Measurements from ENCODE around the gene MAPKAP1.

Gene MAPKAP1

DNA sequence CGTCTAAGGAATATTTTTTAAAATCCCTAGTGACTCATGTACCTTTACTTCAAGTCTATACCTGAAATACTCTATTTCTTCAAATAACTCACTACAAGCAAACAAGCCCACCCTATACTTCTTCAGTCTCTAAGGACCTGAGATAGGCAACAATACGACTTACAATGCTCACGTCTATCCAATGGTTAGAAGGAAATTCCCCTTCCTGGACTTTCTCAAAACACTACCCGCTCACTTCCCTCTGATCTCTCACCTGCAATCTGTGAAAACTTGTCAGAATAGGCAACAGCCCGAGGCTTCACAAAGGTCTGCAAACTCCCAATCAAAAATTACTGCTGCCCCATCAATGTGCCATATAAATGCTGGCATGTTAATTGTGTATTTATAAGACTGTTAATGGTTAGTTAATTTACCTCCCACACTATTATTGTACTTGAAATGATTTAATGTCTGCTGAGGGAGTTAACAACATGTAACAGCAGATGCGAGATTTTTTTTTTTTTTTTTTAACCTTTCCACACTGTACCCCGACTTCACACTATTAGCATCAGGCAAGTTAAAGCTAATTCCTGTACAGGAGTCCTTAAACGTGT, 27.3 kb downstream of the MAPKAP1 start:
- in situ Hi-C loops (cut with MboI; ENCODE audit: low sequenced_read_pairs) = no loop called here

DNA sequence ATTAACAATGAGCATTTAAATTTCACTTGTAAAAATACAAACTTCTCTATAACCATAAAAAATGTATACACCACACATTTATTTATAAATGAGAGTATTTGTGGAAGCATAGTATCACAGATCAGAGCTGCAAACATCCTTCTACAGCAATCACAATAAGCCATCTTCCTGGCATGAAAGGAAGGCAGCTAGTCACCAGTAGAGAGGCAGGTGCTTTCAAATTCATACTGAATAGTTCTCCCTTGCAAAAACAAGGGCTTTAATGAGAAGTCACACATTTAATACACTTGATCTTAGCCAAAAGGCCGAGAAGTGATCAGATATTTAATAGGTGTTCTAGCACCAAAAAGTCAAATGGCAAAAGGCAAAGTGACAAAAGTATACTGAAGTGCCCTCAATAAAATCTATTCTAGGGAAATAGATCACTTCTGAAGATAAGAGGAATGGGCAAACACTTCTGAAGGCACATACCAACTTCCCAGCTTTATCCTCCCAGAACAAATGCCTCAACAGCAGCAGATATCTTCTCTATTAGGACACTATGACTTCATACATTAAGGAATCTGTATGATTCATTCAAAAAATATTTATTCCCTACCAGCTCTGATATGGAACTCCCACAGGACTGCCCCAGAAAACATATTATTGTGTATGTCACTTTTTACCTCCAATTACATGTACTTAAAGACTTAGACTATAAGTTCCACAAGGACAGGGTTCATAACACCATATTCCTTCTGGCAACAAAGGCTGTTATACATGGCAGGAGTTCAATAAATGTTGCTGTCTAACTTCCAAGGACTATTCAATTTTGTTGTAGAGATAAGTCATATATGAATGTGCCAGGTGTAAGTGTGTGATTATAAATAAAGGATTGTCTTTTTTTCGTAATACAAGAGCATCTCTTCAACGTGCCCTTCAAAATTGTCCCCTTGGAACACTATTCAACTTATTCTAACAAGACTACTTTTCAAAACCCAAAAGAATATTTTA, 31.7 kb downstream of the MAPKAP1 start:
- in situ Hi-C loops (cut with MboI; ENCODE audit: low sequenced_read_pairs) = no loop called here

DNA sequence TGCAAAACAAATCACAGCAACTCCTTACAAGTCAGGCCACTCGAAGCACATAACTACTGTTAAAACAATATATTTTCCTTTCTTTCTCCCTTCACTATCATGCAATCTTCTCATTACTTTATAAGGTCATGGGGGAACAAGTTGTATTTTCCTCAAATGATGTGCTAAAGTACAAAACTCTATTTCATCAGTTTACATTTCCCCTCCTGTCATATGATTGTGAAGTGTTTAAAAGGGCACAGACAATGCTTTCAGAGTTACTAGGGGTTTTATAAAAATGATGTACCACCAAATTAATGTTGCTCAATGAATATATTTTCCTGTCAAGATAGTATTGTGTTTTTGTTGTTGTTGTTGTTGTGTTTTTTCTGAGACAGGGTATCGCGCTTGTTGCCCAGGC, 34.1 kb downstream of the MAPKAP1 start:
- in situ Hi-C loops (cut with MboI; ENCODE audit: low sequenced_read_pairs) = no loop called here

DNA sequence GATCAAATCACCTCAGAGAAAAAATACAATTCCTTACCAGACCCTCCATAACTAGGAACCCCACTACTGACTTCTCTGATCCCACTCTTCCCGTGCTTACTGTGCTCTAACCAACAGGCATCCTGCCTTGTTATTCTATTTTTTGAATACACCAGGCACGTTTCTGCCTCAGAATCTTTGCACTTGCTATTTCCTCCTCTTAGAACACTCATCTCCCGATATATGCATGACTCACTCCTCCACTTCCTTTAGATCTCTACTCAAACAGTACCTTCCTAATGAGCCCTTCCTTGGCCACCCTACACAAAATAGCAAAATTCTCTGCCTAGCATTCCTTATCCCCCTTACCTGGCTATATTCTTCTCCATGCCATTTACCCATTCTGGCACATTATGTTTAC, 43.9 kb downstream of the MAPKAP1 start:
- in situ Hi-C loops (cut with MboI; ENCODE audit: low sequenced_read_pairs) = no loop called here

DNA sequence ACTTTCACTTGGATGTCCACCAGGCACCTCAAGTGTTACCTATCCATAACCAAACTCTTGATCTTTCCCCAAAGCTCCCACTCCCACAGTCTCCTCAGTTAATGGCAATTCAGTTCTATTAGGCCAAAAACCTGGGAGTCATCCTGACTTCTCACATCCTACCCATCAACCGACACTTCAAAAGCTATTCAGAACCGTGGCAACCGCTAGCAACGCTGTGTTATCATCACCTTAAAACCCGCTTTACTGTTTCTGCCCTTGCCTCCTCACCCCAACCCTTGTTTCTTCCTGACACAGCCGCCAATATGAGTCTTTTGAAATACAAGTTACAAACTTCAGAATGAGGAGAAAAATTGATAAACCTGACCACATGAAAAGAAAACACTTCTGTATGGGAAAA, 46.5 kb downstream of the MAPKAP1 start:
- in situ Hi-C loops (cut with MboI; ENCODE audit: low sequenced_read_pairs) = no loop called here

DNA sequence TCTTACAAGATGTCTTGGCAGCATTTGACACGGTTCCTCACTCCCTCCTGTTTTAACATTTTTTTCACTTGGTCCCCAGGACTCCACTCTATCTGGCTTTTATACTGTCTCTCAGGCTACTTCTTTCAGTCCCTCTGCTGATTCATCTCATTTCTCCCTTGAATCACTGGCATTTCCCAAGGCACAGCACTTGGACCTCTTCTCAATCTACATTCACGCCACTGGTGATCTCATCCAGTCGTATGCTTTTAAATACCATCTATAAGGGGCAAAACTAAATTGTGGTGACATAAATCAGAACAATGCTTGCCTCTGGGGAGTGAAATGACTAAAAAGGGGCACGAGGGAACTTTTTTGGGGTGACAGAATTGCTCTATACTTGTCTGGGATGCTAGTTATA, 47.1 kb downstream of the MAPKAP1 start:
- in situ Hi-C loops (cut with MboI; ENCODE audit: low sequenced_read_pairs) = no loop called here

DNA sequence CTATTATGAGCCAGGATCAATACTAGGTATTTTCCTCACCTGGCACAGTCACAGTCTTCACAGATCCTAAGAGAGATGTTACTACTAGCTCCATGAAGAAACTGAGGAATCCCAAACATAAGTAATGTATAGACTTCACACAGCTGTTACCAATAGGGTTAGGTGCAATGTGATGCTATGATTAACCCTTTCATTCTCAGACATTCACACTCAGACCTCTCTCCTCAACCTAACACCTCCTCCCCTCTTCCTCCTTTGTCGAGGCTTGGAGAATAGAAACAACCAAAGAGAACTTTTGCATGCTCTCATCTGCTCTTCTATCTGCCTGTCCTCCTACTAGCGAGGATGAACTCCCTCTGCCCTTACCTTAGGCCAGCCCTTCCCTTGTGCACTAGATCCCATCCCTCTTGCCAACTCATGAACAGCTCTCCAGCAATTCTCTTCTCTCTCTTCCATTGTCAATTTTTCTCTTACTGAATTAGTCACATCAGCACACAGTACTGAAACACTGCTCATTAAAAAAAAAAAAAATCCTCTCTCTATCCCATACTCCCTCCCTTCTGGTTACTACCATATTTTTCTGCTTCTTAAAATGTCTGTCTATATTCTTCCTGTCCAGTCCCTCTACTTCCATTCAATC, 47.7 kb downstream of the MAPKAP1 start:
- in situ Hi-C loops (cut with MboI; ENCODE audit: low sequenced_read_pairs) = no loop called here

DNA sequence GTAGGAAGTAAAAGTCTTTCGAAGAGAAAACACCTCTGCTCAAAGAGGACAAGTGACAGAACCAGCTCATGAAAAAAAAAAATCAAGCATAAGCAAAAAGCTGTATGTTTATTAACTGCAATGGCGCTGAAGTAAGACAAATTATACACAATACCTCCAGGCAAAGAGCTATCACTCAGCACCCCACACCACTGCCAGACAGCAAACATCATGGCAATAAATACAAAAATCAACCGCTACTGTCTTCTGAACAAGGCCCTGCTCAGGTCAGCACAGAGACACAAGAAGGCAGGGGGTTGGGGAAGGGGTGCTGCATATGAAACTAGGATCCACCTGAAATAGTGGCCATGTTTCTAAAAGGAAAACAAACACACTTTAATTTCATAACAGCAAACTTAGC, 50.4 kb downstream of the MAPKAP1 start:
- in situ Hi-C loops (cut with MboI; ENCODE audit: low sequenced_read_pairs) = no loop called here

DNA sequence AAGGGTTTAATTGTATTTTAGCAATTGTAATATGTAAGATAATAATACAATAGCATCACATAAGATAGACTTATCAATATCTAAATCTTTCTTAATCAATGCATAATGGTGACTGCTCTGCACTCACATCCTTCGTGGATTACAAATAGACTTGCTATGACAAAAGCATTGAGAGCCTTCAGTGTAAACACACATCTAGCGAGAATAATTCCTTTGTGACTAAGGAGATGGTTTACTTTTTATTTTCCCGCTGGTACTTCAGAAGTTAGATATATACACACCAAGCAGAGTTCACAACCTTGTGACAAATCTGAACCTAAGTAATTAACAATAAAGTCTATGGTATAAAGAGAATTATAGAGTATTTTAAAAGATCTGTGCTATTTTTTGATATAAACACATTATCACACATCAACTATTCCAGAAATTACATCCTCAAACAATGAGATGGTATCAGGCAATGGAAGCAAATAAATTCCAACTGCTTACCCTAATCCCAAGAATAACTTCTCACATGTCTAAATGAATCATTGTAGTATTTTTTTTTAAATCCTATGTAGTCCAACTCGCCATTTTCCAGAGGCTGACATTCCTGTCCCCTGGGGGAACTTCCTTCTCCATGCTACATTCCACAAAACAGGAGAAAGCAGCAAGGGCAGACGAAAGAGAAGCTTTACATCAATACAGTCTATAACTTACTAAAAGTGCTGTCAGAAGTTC, 51.2 kb downstream of the MAPKAP1 start:
- in situ Hi-C loops (cut with MboI; ENCODE audit: low sequenced_read_pairs) = no loop called here

DNA sequence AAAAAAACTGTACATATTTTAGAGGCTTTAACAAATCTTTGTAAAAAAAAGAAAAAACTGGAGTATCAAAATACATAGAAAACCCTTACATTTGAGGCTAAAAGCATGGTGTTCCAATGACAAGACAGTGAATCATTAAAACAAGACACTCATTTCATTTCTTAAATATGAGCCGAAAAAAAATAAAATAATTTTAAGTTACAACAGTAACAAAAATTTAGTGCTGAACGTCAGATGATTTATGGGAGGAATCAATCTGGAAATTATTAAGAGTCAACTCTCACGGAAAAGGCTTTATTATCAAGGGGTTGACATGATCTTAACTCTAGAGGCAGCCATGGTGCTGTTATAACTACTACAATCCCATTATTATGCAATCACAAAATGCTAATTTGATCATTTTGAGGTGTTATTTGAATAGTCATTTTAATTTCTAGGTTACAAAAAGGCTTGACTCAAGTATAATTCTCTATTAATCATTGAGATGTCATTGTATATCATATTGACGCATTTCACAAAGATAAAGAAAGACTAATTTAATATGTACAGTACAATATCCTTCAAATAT, 51.9 kb downstream of the MAPKAP1 start:
- in situ Hi-C loops (cut with MboI; ENCODE audit: low sequenced_read_pairs) = no loop called here

DNA sequence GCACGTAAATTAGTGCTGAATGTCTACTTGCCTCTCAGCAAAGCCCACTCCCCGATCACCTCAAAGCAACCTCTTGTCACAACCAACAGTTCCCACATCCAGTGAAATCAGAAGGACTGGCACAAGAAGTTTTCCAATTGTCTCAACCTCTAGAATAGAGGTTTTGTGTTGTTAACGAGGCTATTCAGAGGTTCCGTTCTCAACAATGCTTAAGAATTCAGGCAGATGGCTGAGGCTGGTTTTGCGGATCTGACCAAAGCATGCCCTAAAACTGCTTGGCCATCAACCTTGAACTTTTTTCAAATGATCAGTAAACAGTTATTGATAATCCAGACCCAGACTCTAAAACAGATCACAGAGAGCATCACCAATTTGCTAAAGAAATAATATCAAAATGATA, 52.9 kb downstream of the MAPKAP1 start:
- in situ Hi-C loops (cut with MboI; ENCODE audit: low sequenced_read_pairs) = no loop called here

DNA sequence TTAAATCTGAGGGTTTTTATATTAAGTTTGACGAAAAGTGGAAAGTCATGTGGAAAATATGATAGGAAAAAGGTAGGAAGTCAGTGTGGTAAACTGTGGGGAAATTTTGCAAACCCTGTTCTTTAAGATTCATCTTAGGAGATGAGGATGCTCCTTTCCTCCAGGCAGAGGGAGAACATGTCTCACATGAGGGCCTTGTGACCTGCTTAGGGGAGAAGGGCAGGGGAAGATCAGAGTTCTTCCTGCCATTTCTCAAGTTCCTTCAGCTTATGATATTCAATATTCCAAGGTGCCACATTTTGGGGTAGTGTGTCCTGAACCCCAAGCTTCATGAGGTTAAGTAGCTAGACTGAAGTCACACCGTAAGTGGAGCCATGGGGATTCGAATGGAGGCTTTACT, 53.7 kb downstream of the MAPKAP1 start:
- in situ Hi-C loops (cut with MboI; ENCODE audit: low sequenced_read_pairs) = no loop called here

DNA sequence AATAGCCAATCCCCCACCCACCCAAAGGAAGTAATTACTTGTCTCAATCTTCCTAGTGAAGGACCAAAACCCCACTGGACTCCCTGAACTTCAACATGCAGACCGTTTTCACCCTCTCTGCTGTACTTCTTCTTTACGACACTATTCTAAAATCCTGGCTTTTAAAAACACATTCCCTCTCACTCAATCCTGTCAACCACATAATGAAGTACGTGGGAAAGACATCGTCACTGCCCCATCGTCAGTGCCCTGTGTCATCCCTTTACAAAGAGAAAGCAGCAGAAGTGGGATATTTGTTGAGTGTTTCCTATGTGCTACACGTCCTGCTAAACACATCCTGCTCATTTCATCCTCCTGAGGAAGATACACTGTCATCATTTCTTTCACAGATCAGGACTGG, 54.2 kb downstream of the MAPKAP1 start:
- in situ Hi-C loops (cut with MboI; ENCODE audit: low sequenced_read_pairs) = no loop called here

DNA sequence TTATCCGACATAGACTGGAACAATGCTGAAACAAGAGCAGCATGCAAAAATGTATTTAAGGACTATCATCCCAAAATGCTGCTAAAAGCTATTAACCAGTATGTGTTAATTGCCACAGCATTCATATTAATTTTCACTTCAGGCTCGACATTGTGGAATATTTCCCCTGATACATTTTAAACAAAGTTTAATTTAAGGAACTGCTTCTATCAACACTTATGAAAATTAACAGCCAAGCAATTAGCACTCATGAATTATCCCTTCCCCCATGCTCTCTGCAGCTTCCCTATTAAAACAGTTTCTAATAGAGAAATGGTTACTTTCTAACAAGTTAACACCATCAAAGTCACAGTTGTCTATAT, 54.8 kb downstream of the MAPKAP1 start:
- in situ Hi-C loops (cut with MboI; ENCODE audit: low sequenced_read_pairs) = no loop called here

DNA sequence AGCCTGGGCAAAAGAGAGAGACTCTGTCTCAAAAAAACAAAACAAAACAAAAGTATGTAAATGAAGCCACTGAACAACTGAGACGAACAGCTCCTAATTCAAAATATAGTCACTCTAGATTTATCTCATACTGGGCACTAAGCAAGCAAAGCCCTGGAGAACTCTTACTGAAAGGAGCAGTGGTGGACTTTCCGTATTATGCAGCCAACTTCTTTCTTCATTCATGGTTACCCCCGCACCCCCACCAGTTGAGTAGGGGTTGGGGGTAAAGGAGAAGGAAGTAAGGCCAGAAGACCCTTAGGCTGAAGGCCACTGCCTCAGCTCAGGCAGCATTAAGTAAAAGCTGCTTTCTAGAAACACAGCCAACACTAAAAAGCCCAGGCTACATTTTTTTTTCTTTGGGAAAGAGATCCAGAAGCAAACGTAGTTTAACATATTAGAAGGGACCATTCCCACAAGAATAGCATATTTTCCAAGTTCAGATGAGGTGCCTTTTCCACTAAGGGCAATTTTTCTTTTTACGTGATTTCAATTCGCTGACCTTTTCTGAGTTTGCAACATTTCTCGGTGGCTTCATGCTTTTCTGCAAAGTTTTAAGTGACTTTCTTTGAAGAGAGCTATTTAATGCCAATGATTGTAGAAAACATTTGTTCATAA, 55.3 kb downstream of the MAPKAP1 start:
- in situ Hi-C loops (cut with MboI; ENCODE audit: low sequenced_read_pairs) = no loop called here

DNA sequence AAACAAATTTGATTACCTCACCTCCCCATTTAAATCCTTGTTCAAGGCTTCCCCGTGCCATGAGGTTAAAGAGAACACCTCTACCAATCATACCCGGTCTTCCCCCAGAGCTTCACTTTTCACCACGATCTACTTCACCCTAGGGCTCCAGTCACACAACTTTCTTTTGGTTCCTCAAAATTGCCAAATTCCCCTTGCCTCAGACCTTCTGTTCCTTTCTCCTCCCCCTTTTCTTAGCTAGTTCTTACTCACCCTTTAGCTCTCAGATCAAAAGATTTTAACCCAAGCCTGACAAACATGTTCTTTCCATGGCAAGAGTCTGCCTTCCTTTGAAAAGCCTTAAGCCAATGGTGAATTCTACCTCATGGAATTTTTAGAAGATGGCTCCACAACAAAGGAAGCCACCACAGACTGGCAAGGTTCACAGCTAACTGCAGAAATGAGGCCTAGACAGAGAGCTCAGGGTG, 56.7 kb downstream of the MAPKAP1 start:
- in situ Hi-C loops (cut with MboI; ENCODE audit: low sequenced_read_pairs) = no loop called here

DNA sequence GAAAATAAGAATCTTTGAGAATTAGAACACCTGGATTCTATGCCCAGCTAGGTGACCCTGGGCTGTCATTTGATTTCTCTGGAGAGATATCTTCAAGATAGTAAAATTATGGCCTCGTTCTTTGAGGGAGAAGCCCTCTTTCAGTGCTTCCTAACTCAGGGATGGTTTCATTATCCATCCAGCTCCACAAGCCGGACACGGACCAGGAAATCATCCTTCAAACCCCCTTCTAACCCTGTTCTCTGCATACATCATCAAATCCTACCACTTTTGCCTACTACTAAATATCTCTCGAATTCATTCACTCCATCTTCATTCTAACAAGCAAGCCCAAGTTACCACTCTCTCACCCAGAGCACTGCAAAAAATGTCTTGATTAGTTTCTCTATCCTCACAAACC, 57.2 kb downstream of the MAPKAP1 start:
- in situ Hi-C loops (cut with MboI; ENCODE audit: low sequenced_read_pairs) = no loop called here

DNA sequence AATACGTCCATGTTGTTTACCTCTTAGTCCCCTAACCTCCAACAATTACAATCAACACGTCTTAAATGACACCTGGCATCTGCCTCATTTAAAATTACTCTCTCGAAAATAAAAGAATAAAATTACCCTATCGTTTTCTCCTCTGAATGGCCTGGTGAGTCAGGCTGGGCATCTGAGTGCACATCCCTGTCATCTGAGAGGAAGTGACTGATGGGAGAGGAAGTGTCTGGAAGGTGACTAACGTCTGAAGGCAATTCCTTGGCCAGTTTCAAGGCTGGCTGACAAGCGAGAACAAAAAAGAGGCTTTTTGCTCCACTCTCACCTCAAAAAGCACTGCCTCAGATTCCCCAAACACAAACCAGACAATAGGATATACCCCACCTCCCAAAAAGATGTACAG, 57.7 kb downstream of the MAPKAP1 start:
- in situ Hi-C loops (cut with MboI; ENCODE audit: low sequenced_read_pairs) = no loop called here

DNA sequence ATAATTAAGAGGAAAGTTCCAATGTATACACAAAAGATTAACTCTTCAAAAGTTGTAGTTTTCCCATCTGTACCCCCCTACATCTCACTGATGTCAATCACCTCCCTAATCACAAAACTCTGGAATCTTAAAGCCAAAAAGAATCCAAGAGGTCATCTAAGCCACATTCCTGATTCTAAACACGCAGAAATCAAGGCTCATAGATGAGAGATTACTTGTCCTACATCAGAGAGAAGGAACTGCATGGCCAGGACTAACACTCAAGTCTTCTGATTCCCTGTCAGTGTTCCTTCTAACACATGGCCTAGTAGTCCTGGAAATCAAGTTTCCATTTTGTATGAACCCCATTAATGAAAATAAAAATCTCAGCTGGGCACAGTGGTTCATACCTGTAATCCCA, 58.7 kb downstream of the MAPKAP1 start:
- in situ Hi-C loops (cut with MboI; ENCODE audit: low sequenced_read_pairs) = no loop called here

DNA sequence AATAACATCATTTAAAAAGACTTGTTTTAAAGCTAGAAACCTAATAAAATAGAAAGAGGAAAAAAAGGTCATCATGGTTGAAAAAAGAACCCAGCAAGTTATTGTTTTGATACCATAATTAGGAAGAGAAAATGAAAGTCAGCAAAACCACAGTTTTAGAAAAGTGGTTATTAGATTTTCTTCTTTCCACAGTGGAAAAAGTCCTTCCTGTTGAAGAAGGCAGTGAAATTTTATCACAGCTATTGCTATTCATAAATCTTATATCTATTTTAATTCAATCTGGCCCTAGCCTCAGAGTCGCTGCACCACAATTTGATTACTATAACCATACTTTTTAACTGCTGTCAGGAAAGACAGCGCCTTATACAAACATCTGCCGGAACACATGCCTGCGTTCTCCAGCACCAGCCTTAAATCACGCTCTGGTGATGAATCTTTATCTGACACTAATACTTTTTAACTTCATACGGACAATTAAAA, 60.3 kb downstream of the MAPKAP1 start:
- in situ Hi-C loops (cut with MboI; ENCODE audit: low sequenced_read_pairs) = no loop called here

Data from HL-60/S4 treated with retinoic acid at 250 ng/mL for 4 days and 3 days (cell line).